Peyer's patch (tissue), 4 donors: ENCODE measurements around the gene TUFT1.

Experiments used
- POLR2A ChIP-seq, 2 donors: fragments of 450-650 bp; IDR thresholded peaks; one replicate each; pipeline ENCODE4 v1.5.1; 2017; ENCODE audit warnings: antibody characterized with exemption in 2 of 2, mild to moderate bottlenecking in 2 of 2, moderate library complexity in 2 of 2
- TF ChIP-seq, protein P1 (sequence below), 6 experiments: fragments of 450-650 bp in 4 of 6; fragments of 200-600 bp in 2 of 6; sonication (generic) in 1 of 6; IDR thresholded peaks; one replicate each; pipeline ENCODE4 v1.5.1; 2017 to 2019; ENCODE audit warnings: antibody characterized with exemption in 6 of 6, mild to moderate bottlenecking in 3 of 6, moderate library complexity in 1 of 6

GRCh38 chr1:151581451-151581850 is 41.3 kb downstream of the TUFT1 start:
- TF ChIP-seq, protein P1, sequence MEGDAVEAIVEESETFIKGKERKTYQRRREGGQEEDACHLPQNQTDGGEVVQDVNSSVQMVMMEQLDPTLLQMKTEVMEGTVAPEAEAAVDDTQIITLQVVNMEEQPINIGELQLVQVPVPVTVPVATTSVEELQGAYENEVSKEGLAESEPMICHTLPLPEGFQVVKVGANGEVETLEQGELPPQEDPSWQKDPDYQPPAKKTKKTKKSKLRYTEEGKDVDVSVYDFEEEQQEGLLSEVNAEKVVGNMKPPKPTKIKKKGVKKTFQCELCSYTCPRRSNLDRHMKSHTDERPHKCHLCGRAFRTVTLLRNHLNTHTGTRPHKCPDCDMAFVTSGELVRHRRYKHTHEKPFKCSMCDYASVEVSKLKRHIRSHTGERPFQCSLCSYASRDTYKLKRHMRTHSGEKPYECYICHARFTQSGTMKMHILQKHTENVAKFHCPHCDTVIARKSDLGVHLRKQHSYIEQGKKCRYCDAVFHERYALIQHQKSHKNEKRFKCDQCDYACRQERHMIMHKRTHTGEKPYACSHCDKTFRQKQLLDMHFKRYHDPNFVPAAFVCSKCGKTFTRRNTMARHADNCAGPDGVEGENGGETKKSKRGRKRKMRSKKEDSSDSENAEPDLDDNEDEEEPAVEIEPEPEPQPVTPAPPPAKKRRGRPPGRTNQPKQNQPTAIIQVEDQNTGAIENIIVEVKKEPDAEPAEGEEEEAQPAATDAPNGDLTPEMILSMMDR (IDR thresholded peaks at IDR 0.05): no peak
- no peak for TF ChIP-seq POLR2A (IDR thresholded peaks at IDR 0.05)
